ENCODE results near the gene CAB39L.

CAB39L gene

GRCh38 chr13:49265822-49266221 lies 178.0 kb downstream of the CAB39L start:
- DNase-seq = no peak

- no peak for DNase-seq
Measured at GRCh38 chr13:49262634-49263033, 181.2 kb downstream of the CAB39L start.

GRCh38 chr13:49259586-49259985 lies 184.3 kb downstream of the CAB39L start:
- no peak for DNase-seq
